GM12874 (cell line): ENCODE measurements around the gene CARD10.
A peak's percentile ranks its signal among the peaks of the same experiment; 100 is the strongest.

ENCODE experiments used
- TF ChIP-seq, protein P1 (sequence below): IDR thresholded peaks from 2 replicates; pipeline ENCODE4 v1.5.1; 2011; ENCODE audit warnings: low read depth, mild to moderate bottlenecking, control low read depth, low read length, moderate library complexity; ENCODE audit not compliant: insufficient read depth

CARD10 gene

DNA sequence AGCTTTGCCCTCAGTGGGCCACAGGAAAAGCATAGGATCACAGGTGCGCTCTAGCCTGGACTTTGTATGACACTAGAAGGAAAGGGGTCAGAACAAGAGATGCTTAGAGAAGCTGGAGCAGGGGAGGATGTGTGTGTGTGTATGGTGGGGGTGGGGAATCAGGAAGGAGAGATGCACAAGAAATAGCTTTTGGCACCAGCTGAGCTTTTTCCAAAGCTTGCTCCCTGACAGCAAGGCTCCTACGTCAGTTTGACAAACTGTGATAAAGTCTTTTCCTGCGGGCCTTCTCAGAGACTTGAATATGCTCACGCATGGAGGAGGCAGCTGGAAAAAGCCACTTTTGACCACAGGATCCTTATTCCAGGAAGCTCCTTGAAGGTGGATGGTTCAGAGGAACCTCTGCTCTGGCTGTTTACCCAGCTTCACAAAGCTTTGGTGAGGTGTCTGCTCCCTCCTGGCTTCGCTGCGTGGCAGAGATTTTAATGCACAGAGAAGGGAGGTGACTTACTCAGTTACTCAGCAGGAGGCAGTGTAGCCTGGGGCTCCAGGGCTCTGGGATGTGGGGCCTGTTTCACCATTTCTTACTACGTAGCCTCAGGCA, 45.0 kb upstream of the CARD10 start:
- TF ChIP-seq, protein P1, sequence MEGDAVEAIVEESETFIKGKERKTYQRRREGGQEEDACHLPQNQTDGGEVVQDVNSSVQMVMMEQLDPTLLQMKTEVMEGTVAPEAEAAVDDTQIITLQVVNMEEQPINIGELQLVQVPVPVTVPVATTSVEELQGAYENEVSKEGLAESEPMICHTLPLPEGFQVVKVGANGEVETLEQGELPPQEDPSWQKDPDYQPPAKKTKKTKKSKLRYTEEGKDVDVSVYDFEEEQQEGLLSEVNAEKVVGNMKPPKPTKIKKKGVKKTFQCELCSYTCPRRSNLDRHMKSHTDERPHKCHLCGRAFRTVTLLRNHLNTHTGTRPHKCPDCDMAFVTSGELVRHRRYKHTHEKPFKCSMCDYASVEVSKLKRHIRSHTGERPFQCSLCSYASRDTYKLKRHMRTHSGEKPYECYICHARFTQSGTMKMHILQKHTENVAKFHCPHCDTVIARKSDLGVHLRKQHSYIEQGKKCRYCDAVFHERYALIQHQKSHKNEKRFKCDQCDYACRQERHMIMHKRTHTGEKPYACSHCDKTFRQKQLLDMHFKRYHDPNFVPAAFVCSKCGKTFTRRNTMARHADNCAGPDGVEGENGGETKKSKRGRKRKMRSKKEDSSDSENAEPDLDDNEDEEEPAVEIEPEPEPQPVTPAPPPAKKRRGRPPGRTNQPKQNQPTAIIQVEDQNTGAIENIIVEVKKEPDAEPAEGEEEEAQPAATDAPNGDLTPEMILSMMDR: no peak

DNA sequence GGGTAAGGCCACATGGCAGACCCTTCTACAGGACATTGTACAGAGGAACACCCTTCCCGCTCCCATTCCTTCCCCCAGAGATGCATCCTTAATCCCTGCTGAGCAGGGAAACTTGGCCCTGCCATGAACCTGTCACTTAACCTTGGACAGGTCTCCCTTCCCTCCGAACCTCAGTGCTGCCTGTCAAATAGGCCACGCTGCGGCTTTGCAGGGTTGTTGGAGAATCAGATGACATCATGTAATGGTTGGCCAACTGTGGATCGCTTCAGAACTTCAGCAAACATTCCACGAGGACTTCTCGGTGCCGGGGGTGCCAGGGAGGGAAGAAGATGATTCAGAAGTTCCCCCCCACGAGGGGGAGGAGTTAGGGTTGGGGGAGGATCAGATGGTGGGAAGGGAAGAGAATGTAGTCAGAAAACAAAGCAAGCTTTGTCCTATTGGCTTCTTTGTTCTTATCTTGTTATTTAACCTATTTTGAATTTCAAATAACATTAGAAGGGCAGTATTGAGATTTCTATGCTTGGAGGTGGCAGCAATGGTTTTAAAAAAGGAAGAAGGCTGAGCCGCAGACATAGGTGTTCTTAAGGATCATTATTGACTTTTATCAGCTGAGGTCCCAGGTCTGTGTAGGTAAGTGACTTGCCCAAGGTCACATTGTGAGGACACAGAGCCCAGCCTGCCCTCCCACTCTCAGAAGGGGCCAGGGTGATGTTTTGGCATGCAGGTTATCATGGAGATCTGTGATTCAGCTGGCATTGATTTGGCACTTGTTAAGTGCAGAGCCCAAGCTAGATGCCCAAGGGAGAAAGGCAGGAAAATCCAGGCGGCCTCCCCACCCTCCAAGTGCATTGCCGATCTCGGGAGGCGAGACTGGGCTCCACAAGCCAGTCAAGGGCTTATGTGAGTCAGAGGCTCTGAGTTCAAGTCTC, 44.2 kb upstream of the CARD10 start:
- TF ChIP-seq, protein P1: no peak

DNA sequence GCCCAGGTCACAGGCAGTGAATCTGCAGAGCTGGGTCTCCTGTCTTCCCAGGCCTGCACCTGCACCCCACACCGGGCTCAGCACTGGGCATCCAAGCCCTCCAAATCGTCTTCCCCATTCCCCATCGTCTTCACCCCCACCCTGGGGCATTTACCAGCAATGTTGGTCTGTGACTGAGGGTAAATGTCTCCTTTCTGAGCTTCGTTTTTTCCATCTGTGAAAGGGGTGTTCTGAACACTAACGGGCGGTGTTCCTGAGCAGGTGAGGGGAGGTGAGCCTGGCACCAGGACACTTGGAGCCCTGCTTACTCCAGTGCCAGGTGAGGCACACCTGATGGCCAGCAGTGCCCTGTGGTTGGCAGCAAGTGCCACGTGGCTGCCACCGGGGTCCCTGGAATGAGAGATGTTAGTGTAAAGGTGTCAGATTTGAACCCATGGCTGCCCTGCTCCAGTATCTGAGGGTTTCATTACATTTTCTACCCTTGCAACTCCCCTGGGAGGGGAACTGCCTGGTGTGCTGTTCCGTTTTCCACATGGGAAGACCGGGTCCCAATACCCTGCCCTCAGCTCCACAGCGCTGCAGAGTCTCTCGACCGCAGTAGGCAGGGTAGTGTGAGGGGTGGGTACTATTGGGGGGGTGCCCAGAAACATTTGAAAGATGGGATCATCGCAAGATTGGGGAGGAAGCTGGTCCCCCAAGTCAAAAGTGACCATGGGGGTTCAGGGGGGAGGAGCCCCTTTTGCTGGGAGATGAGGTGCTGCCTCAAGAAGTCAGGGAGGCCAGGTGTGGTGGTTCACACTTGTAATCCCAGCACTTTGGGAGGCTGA, 43.0 kb upstream of the CARD10 start:
- TF ChIP-seq, protein P1: no peak

DNA sequence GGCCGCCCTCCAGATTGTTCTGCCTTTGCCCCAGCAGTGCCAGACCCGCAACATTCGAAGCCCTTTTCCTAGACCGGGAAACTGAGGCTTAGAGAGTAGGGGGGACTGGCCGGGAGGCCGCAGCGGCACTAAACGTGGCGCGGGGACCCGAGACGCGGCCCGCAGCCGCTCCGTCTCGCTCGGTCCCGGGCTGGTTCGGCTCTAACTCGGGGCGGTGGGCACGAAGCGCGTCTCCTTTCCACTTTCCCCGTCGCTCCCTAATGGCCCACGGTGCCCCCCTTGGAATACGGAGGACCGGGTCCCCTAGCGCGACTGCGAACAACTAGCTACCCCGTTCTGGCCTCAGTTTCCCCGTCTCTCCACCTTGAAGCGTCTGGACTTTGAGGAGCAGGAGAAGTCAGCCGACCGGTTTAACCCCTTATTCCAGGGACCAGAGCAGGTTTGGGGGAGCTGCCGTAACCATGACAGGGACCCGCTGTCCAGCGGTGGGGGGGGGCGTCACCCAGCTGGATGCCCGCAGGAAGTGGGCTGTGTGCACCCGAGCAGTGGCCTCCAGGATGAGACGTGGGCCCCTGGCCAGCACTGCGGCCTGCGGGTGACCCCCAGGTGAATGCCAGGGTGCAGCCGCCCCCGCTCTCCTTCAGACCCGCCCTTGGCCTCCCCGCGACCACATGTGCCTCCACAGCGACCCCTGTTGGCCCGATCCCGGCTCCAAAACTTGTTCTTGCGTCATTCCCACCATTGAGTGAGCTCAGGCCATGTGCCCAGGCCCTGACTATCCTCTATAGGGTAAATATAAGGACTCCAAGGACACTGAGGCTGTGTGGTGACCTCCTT, 42.2 kb upstream of the CARD10 start:
- TF ChIP-seq, protein P1: peak; percentile 84

DNA sequence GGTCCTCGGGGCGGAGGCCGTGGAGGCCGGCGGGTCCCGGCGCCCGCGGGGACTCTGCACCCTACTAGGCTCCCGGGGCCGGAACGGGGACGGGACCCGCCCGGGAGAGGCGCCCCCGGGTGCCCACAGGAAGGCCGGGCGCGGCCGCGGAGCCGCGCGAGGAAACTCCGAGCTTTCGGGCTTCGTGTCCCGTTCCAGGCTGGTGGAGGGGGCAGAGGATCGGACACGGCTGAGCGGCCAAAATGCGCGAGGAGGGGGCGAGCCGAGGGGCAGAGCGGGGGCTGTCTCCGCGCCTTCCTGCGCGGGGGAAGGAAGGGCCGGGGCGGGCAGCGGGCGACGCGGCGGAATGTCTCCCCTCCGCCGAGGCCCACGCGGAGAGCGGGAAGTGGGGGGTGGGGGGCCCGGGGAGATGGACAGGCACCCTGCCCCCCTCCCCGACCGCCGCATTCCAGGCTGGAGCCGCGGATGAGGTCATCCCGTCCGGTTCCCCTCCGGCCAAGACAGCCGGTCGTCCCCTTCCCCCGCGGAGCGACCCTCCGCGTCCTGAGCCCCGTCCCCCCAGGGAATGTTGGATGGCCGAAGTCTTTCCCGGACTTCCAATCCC, 41.5 kb upstream of the CARD10 start:
- TF ChIP-seq, protein P1: no peak

DNA sequence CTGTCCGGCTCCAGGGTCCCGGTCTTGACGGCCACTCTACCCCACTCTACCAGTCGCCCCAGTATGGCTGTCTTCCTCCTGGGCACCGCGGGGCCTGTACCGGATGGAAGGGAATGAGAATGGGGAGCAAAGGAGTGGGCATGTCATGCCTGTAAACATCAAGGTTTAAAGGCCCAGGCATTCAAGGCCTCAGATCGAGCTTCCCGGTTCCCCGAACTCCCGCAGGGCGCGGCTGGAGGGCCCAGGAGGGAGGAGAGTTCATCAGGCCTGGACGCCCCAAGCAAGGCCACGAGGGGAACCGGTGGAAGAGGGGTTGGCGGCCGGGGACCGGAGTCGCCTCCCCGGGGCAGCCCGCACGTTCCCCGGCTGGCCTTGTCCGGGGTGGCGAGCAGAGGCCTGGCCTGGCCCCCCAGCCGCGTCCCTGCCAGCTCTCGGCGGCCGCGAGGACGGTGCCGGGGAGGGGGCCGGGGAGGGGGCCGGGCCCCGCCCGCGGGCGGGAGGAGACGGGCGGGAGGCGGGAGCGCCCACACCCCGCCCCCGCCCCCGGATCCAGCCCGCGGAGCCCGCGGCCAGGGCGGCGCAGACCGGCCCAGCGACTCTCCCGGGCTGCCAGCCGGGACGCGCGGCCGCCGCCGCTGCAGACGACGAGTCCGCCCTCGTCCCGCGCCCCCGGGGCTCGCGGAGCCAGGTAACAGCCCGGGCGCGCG, 40.8 kb upstream of the CARD10 start, which contains the start of gene CDC42EP1:
Gene CDC42EP1, plus strand, starts transcription at position 580 of the 707 bp plus-strand sequence. CDS start 5,870 bp downstream, outside the sequence.
- TF ChIP-seq, protein P1: no peak
